Fibroblast of skin of back (primary cell): ENCODE results near the gene ZNF649. TPM values are rescaled to one million over a fixed set of nuclear protein-coding genes. Genes with fewer than 3 reads are reported as not detected.
"Not testable (repeated sequence)": the region's sequence is repeated elsewhere in the genome, so short reads cannot be mapped to it uniquely, and the experiment has no call there.

ENCODE experiments used
- DNase-seq: peaks from one replicate; pipeline ENCODE4 v3.0.0-alpha.2; 2013
- polyA plus RNA-seq, 2 experiments: library from polyadenylated mRNA; unstranded; fragments of 120-200 nt; gene quantifications; one replicate each; pipeline ENCODE4 v1.2.1, GENCODE V29; 2013; ENCODE audit not compliant: insufficient read length in 2 of 2

Gene ZNF649
- 7.4 TPM for polyA plus RNA-seq (2013, experiment 1 of 2; ENCODE audit: insufficient read length)
- 5.0 TPM for polyA plus RNA-seq (2013, experiment 2 of 2; ENCODE audit: insufficient read length)

GRCh38 chr19:51904331-51905165 lies at the start of gene ZNF649:
TSS of gene ZNF649 (minus strand) at chr19:51905017. CDS start at chr19:51900107, 4,910 bp downstream.
- DNase-seq = peak; percentile 88

- peak; percentile 40 for DNase-seq
Measured at GRCh38 chr19:51948975-51949374, 44.2 kb upstream of the ZNF649 start.

- no peak for DNase-seq
Measured at GRCh38 chr19:51946602-51947001, 41.8 kb upstream of the ZNF649 start.

- no peak for DNase-seq
Measured at GRCh38 chr19:51944798-51945552, 40.2 kb upstream of the ZNF649 start.

DNA sequence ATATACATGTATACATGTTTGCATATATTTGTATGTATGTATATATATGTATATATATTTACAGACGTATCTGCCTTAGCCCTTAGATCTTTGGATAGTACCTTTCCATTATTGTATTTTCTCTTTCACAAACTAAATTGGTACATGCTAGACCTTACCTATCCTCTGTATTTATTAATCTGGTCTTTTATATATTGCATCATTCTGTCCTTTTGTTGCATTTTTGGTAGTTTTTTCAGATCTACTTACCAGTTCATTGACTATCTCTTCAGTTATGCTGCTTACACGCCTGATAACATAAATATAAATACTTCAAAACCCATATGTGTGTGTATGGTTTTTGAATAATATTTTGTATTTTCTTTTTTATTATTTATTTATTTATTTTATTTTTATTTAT lies 34.1 kb upstream of the ZNF649 start:
- DNase-seq = no peak

DNA sequence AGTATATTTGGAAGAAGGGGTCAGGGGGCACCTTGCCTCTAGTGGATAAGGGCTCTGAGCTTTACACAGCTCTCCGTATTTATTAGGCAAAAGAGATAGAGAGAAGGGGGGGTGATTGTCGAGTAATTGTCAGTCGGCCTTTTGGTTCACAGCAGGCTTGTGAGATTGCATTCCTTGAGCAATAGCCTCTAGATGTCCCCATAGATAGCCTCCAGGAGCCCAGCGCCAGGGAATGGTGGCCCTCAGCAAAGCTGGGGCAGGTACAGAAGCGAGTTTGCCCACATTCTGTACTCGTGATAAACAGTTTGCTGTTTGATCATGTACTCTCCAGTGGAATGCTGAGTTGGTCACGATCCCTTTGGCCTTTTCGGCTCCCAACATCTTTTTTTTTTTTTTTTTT lies 27.1 kb upstream of the ZNF649 start:
- no peak for DNase-seq

- DNase-seq = no peak
Measured at GRCh38 chr19:51927859-51928258, 23.0 kb upstream of the ZNF649 start.

- DNase-seq = peak; percentile 91
Measured at GRCh38 chr19:51926784-51927741, 22.2 kb upstream of the ZNF649 start, which contains the start of gene ZNF613. TSS of gene ZNF613 (plus strand) at chr19:51927472. CDS start at chr19:51936221, 8,749 bp downstream.

GRCh38 chr19:51926426-51926783 lies 21.6 kb upstream of the ZNF649 start:
- DNase-seq = no peak

GRCh38 chr19:51921949-51922348 lies 17.1 kb upstream of the ZNF649 start:
- no peak for DNase-seq

DNA sequence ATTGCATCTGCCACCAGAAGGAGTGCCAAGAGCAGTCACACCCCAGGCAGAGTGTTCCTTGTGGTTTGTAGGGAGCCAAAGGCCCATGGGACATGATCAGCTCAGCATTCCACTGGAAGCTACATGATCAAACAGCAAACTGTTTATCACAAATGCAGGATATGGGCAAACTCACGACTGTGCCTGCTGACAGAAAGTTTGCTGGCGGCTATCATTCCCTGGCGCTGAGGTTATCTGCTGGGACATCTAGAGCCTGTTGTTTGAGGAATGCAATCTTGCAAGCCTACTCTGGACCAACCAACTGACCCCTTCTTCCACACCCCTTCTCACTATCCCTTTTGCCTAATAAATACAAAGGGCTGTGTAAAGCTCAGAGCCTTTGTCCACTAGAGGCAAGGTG lies 14.8 kb upstream of the ZNF649 start:
- no peak for DNase-seq

- DNase-seq = no peak
Measured at GRCh38 chr19:51916167-51916566, 11.3 kb upstream of the ZNF649 start.

- no peak for DNase-seq
Measured at GRCh38 chr19:51915324-51915867, 10.6 kb upstream of the ZNF649 start.

- not testable (repeated sequence) for DNase-seq
Measured at GRCh38 chr19:51907981-51908380, 3.2 kb upstream of the ZNF649 start.

DNA sequence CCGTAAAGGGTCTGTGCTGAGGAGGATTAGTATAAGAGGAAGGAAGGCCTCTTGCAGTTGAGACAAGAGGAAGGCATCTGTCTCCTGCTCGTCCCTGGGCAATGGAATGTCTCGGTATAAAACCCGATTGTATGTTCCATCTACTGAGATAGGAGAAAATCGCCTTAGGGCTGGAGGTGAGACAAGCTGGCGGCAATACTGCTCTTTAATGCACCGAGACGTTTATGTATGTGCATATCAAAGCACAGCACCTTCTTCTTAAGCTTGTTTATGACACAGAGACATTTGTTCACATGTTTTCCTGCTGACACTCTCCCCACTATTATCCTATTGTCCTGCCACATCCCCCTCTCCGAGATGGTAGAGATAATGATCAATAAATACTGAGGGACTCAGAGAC lies 1.3 kb upstream of the ZNF649 start:
- DNase-seq = not testable (repeated sequence)

- not testable (repeated sequence) for DNase-seq
Measured at GRCh38 chr19:51905639-51906038, 822 bp upstream of the ZNF649 start.

DNA sequence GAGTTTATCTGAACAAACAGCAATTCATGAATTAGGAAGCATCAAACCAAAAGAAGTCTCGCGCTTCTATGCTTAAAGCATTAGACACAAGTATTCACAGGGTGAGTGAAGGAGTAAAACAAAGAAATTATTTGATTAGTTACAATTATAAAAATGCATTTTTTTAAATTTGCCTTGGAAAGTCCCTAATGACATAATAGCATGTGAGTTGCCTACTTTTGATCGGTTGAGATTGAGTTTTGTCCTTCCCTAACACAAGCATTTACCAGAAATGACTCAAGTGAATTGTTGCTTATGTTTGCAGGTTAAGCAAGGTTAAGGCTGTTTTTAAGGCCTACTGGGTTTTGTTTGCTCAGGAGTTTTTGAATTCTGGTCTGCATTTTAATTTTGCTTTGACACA lies 389 bp upstream of the ZNF649 start:
- DNase-seq = no peak

- DNase-seq = no peak
Measured at GRCh38 chr19:51903192-51903591, 1.6 kb downstream of the ZNF649 start.

GRCh38 chr19:51901860-51902259 lies 3.0 kb downstream of the ZNF649 start:
- DNase-seq = no peak

DNA sequence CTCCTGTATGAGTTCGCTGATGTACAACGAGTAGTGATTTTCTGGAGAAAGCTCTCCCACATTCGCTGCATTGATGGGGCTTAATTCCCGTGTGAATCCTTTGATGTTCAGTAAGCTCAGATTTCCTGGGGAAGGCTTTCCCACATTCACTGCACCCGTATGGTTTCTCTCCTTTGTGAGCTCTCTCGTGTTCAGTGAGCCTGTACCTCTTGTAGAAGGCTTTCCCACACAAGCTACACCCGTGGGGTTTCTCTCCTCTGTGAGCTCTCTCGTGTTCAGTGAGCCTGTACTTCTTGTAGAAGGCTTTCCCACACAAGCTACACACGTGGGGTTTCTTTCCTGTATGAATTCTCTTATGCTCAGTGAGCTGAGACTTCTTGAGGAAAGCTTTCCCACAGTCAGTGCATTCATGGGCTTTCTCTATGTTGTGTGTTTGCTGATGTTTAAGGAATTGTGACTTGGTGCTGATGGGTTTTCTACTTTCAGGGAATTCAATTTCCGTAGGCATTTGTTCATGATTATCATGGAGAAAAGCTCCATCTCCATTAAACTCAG lies 13.5 kb downstream of the ZNF649 start:
- DNase-seq = no peak

DNA sequence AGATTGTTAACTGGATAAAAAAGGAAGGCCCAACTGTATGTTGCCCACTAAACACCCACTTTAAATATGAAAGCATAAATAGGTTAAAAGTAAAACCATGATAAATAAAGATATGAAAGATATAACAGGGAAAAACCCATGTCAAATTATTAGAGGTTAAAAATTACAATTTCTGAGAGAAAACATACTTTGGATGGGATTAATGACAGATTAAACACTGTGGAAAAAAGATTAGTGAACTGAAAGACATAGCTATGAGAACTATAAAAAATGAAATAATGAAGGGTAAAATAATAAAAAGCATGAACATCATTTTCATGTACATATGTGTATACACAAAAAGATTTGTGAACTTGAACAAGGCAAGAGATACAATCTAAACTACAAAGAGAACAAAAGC lies 14.9 kb downstream of the ZNF649 start:
- no peak for DNase-seq
